Ovary (tissue), 9 donors: ENCODE data around the gene FBLN2. TPM values are rescaled to one million over a fixed set of nuclear protein-coding genes. Genes with fewer than 3 reads are reported as not detected.

Source experiments
- DNase-seq, 5 donors: peaks; one replicate each; pipeline ENCODE4 v3.0.0-alpha.2; 2019 to 2020
- H3K27ac ChIP-seq, 2 donors: fragments of 200-600 bp; one replicate each; pipeline versions ENCODE4 v1.5.1 to v1.8.0; 2019 to 2022
- H3K27me3 ChIP-seq: fragments of 200-600 bp; one replicate; pipeline ENCODE4 v1.8.0; 2022
- H3K36me3 ChIP-seq: fragments of 200-600 bp; sonication (generic); one replicate; pipeline ENCODE4 v1.5.1; 2019
- H3K4me1 ChIP-seq: one replicate; pipeline ENCODE4 v1.8.1; 2013; ENCODE audit warnings: mild to moderate bottlenecking, moderate library complexity; ENCODE audit not compliant: insufficient read depth
- H3K4me3 ChIP-seq: fragments of 200-600 bp; sonication (generic); one replicate; pipeline ENCODE4 v1.5.1; 2017
- H3K9me3 ChIP-seq, 2 donors: fragments of 200-600 bp in 1 of 2; sonication (generic) in 1 of 2; one replicate each; pipeline versions ENCODE4 v1.5.1 to v1.8.1; 2013 to 2019; ENCODE audit warnings: mild to moderate bottlenecking in 1 of 2, moderate library complexity in 1 of 2
- EP300 ChIP-seq: sonication (generic); formaldehyde crosslinking; IDR thresholded peaks from one replicate; pipeline ENCODE4 v1.6.1; 2017; ENCODE audit warnings: antibody characterized with exemption
- POLR2A ChIP-seq: fragments of 450-650 bp; IDR thresholded peaks from one replicate; pipeline ENCODE4 v1.6.1; 2017; ENCODE audit warnings: antibody characterized with exemption, mild to moderate bottlenecking, moderate library complexity
- WGBS, 3 donors: extraction: QIAGEN DNeasy Blood & Tissue Kit in 1 of 3; methylation state at CpG; one replicate each; pipeline versions ENCODE4 v1.1.5 to v1.1.7; 2013 to 2017; 5-methylcytosine and 5-hydroxymethylcytosine counted together
- intact Hi-C, 4 donors: fragments of 100-400 bp; cut with DNase I; formaldehyde crosslinking; loops; one replicate each; pipeline versions ENCODE4 v1.11.0 to v1.15.1; 2022 to 2023
- polyA plus RNA-seq, 2 donors: library from polyadenylated mRNA; stranded (reverse); fragments of 200-250 nt in 1 of 2; fragments of 350-450 nt in 1 of 2; fragmentation: Illumina TruSeq in 1 of 2; extraction: RNeasy Lipid Tissue Mini Kit (QIAGEN cat#74804) in 1 of 2; gene quantifications; one replicate each; pipeline ENCODE4 v1.2.3, GENCODE V29; 2013 to 2014
- total RNA-seq, 7 donors: library from RNA; depleted of rRNA in 2 of 7; stranded (reverse); fragments of >200 nt in 2 of 7; fragmentation: NEBNext Ultra II Directional in 3 of 7; extraction: Animal tissue kit (Norgen Biotek cat#: 25700) in 3 of 7; gene quantifications; one replicate each; pipeline versions ENCODE4 v1.1.0 to v1.2.4, GENCODE V29; 2016 to 2023
- TF ChIP-seq, protein P1 (sequence below), 3 donors: fragments of 450-650 bp in 2 of 3; fragments of 200-600 bp in 1 of 3; IDR thresholded peaks; one replicate each; pipeline versions ENCODE4 v1.5.1 to v1.8.0; 2016 to 2022; ENCODE audit warnings: antibody characterized with exemption in 3 of 3, mild to moderate bottlenecking in 1 of 3
- donor health status: DM: no; HTN: no; CAD: no; lungs with moderate emphysema.
- donor health status: DM: no; HTN: no; CAD: no.
- donor health status: Bipolar disorder and iron deficiency.
- donor health status: DM: yes; HTN: yes; CAD: no.
- donor health status: DM: no; HTN: no; CAD: no.
- donor health status: DM: yes; HTN: yes; CAD: no.

FBLN2 gene
- total and polyA plus RNA-seq, 9 donors = 4.0 to 18.2 (median 8.1) TPM

DNA sequence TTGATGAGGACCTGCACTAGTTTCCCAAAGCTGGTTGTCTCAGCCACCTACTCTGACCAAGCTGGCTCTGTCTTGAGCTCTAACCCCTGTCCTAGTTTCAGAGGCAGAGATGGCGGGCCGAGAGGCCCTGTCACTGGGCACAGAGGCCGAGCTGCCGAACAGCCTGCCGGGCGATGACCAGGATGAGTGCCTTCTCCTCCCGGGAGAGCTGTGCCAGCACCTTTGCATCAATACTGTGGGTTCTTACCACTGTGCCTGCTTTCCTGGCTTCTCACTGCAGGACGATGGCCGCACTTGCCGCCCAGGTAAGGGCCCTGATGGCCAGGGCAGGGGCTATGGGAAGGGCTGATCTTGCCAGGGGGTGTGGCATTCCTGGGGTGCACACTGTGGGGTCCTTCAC is 69.1 kb downstream of the FBLN2 start:
- no peak for TF ChIP-seq EP300
- TF ChIP-seq, protein P1, sequence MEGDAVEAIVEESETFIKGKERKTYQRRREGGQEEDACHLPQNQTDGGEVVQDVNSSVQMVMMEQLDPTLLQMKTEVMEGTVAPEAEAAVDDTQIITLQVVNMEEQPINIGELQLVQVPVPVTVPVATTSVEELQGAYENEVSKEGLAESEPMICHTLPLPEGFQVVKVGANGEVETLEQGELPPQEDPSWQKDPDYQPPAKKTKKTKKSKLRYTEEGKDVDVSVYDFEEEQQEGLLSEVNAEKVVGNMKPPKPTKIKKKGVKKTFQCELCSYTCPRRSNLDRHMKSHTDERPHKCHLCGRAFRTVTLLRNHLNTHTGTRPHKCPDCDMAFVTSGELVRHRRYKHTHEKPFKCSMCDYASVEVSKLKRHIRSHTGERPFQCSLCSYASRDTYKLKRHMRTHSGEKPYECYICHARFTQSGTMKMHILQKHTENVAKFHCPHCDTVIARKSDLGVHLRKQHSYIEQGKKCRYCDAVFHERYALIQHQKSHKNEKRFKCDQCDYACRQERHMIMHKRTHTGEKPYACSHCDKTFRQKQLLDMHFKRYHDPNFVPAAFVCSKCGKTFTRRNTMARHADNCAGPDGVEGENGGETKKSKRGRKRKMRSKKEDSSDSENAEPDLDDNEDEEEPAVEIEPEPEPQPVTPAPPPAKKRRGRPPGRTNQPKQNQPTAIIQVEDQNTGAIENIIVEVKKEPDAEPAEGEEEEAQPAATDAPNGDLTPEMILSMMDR (IDR thresholded peaks at IDR 0.05) = no peak
- Histone ChIP-seq H3K27me3 (no peaks in the 10 kb centered on the region), H3K4me1 (no peaks in the 10 kb centered on the region), H3K36me3 (no peaks in the 10 kb centered on the region), H3K4me3 (no peak overlapping the region), H3K27ac (no peak overlapping the region), H3K9me3 (no peaks in the 10 kb centered on the region)
- whole genome bisulfite sequencing, 3 donors = 89 to 95% (median 94%) methylated on average over 10 of the region's 10 CpGs
- intact Hi-C loops = no loop called here
- no peak for DNase-seq

DNA sequence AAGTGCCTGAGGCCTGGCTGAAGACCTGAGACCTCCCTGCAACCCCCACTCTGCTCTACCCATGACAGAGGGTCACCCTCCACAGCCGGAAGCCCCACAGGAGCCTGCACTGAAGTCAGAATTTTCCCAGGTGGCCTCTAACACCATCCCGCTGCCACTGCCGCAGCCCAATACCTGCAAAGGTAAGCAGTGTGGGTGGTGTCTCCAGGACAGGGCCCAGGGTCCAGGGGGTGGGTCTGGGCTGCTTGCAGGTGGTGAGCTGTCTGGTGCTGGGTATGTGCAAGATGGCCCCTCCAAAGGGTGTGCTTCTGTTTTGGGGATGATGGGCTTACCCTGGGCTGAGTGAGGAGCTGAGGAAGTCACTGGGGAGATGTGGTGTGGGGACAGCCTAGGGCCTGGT is 69.9 kb downstream of the FBLN2 start:
- H3K4me3 ChIP-seq = no peak overlapping the region
- TF ChIP-seq EP300 (no peak), POLR2A (no peak)
- TF ChIP-seq, protein P1 (IDR thresholded peaks at IDR 0.05) = no peak
- intact Hi-C loops = no loop called here
- no peaks in the 10 kb centered on the region for H3K9me3 ChIP-seq
- no peaks in the 10 kb centered on the region for H3K27me3 ChIP-seq
- 80 to 96% (median 94%) methylated on average over 3 of the region's 3 CpGs for WGBS, 3 donors
- H3K4me1 ChIP-seq = no peaks in the 10 kb centered on the region
- DNase-seq = no peak
- no peak overlapping the region for H3K27ac ChIP-seq
- H3K36me3 ChIP-seq = no peaks in the 10 kb centered on the region

DNA sequence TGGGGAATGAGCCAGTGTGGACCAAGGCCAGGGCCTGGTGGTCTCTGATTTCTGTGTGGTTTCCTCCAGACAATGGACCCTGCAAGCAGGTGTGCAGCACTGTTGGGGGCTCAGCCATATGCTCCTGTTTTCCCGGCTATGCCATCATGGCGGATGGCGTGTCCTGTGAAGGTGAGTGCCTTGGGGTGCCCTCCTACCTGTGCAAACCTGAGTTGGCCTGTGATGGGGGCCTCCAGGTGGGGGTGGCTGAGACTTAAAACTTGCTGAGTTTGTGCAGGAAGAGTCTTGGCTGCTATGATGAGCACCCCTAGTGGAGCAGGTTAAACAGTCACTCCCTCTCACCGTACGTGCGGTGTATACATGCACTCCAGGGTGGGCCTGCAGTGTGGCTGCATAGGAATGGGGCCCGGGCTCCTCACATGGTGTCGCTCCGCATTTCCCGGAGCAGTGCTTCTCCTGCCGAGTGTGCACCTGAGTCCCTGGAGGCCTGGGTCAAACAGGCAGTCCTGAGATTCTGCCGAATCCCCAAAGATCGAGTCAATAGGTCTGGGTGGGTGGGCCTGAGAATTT is 70.8 kb downstream of the FBLN2 start:
- H3K4me3 ChIP-seq = no peak overlapping the region
- TF ChIP-seq, protein P1 (IDR thresholded peaks at IDR 0.05) = no peak
- TF ChIP-seq EP300 (no peak), POLR2A (no peak)
- DNase-seq = no peak
- 88 to 91% (median 89%) methylated on average over 13 of the region's 13 CpGs for WGBS, 3 donors
- H3K27ac ChIP-seq = no peak overlapping the region
- no peaks in the 10 kb centered on the region for H3K27me3 ChIP-seq
- H3K9me3 ChIP-seq = no peaks in the 10 kb centered on the region
- H3K4me1 ChIP-seq = no peaks in the 10 kb centered on the region
- intact Hi-C loops = no loop called here
- H3K36me3 ChIP-seq = no peaks in the 10 kb centered on the region

DNA sequence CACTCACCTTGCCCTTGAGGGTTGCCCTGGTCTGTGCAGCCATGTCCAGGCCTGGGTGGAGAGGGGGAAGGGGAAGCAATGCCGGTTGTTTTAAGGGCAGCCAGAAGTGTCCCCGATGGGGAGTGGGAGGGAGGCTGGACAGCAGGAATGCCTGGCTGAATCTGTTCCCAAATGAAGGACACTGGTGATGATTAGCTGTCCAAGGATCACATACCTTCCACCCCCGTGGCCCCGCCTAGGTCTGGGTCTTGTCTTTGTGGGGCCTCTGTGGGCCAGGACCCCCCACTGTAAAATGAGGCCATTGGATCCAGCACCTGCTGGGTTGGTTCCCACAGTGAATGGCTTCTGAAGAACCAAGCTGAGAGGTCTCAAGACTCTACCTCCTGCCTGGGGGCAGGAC is 71.4 kb downstream of the FBLN2 start:
- 73 to 75% (median 73%) methylated on average over 4 of the region's 4 CpGs for WGBS, 3 donors

DNA sequence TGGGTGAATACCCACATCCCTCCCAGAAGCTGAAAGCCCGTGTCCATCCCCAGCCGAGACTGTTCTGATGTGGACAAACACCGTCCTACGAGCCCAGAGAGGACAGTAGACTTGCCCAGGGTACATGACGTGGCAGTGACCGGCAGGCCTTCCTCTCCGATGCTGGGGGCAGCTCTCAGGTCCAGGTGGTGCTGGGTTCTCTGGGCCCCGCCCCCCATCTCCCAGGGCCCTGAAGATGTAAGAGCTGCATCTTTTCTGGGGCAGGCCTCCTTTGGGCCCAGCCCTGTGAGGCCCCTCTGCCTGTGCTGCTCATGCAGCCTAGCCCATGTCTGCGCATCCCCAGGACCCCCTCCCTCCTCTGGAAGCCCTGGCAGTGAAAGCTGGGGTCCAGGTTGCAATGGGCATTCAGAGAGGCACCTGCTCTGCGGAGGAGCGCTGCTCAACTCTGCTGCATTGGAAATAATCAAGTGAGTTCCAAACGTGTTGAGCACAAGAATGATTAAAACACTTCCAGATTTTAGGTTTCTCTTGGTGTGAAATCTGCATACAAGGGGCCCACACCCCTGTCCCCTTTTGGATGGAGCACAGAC is 71.9 kb downstream of the FBLN2 start:
- intact Hi-C loops = no loop called here
- no peak overlapping the region for H3K4me3 ChIP-seq
- 90 to 93% (median 93%) methylated on average over 12 of the region's 12 CpGs for WGBS, 3 donors
- no peaks in the 10 kb centered on the region for H3K9me3 ChIP-seq
- no peak overlapping the region for H3K27ac ChIP-seq
- no peak for DNase-seq
- H3K36me3 ChIP-seq = no peaks in the 10 kb centered on the region
- no peaks in the 10 kb centered on the region for H3K27me3 ChIP-seq
- TF ChIP-seq, protein P1 (IDR thresholded peaks at IDR 0.05) = no peak
- TF ChIP-seq EP300 (no peak), POLR2A (no peak)
- H3K4me1 ChIP-seq = no peaks in the 10 kb centered on the region

More for the DNA sequence above, 71.4 kb downstream of the FBLN2 start:
- Histone ChIP-seq H3K36me3 (no peaks in the 10 kb centered on the region), H3K27ac (no peak overlapping the region), H3K4me1 (no peaks in the 10 kb centered on the region), H3K9me3 (no peaks in the 10 kb centered on the region), H3K27me3 (no peaks in the 10 kb centered on the region), H3K4me3 (no peak overlapping the region)
- intact Hi-C loops = no loop called here
- DNase-seq = no peak
- no peak for TF ChIP-seq EP300
